T-helper 9 cell (primary cell): ENCODE results near the gene CYP27A1.

Experiments
- DNase-seq: peaks from one replicate; pipeline ENCODE4 v3.0.0-alpha.2; 2020

Gene CYP27A1

GRCh38 chr2:218812096-218812815 is 30.3 kb downstream of the CYP27A1 start:
- no peak for DNase-seq

DNA sequence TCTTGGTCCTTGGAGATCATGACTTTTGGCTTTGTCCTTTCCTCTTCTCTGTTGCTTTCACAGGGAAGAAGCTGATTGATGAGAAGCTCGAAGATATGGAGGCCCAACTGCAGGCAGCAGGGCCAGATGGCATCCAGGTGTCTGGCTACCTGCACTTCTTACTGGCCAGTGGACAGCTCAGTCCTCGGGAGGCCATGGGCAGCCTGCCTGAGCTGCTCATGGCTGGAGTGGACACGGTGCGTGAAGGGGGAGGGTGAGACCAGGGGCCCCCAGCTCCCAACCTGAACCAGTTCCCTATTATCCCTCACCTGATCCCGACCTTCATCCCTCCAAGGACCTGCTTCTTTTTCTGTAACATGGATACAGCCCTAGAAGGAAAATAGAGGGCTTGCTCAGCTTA is 30.9 kb downstream of the CYP27A1 start:
- no peak for DNase-seq

GRCh38 chr2:218813771-218814460 is 32.0 kb downstream of the CYP27A1 start:
- no peak for DNase-seq

DNA sequence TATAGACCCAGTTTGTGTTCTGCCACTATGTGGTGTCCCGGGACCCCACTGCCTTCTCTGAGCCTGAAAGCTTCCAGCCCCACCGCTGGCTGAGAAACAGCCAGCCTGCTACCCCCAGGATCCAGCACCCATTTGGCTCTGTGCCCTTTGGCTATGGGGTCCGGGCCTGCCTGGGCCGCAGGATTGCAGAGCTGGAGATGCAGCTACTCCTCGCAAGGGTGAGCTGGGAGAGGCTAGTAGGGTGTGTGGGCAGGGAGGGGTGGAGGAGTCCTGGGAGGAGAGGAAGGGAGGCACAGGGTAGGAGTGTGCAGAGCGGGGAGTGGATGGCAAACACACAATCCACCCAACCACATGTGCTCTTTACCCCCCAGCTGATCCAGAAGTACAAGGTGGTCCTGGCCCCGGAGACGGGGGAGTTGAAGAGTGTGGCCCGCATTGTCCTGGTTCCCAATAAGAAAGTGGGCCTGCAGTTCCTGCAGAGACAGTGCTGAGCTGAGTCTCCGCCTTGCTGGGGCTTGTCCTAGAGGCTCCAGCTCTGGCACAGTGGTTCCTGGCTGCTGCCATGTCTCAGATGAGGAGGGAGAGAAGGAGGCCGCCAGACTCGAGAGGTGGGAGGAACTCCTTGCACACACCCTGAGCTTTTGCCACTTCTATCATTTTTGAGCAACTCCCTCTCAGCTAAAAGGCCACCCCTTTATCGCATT is 32.7 kb downstream of the CYP27A1 start:
- DNase-seq, result no peak

DNA sequence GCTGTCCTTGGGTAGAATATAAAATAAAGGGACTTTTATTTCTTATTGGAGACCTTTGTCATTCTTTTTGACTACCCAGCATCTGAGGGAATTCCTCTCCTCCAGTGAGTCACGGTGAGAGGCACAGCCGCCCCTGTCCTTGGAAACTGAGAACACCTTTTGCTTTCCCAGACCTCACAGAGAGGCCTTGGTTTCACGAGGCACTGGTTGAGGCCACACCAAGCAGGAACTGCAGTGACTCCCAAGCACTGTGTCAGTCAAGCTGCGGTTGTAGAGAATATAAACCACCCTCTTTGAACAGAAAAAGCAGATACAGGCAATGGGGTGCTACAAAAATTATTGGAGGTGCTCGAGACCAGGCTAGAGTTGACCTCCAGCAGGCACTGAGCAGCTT is 33.3 kb downstream of the CYP27A1 start:
- no peak for DNase-seq

GRCh38 chr2:218815649-218816048 is 33.7 kb downstream of the CYP27A1 start:
- no peak for DNase-seq

DNA sequence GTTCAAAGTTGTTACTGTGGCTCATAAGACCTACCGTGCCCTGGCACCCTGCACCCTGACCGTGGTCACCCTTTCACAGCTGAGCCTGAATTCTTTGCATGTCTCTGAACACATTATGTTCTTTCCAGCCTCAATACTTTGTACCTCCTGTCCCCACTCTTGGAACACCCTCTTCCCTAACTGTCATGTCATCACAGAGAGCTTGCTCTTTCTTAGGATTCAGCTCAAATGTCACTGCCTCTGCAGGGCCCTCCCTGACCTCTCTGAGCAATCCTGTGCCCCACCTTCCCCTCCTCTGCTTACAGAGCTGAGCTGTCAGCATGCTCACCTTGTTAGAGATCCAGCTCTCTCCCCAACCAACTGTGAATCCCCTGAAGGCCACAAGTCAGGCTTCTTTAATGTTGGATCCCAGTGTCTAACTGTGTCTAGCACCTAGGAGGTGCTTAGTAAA is 34.6 kb downstream of the CYP27A1 start:
- no peak for DNase-seq

- no peak for DNase-seq
These were observed 37.1 kb downstream of the CYP27A1 start for GRCh38 chr2:218819093-218819492.

DNA sequence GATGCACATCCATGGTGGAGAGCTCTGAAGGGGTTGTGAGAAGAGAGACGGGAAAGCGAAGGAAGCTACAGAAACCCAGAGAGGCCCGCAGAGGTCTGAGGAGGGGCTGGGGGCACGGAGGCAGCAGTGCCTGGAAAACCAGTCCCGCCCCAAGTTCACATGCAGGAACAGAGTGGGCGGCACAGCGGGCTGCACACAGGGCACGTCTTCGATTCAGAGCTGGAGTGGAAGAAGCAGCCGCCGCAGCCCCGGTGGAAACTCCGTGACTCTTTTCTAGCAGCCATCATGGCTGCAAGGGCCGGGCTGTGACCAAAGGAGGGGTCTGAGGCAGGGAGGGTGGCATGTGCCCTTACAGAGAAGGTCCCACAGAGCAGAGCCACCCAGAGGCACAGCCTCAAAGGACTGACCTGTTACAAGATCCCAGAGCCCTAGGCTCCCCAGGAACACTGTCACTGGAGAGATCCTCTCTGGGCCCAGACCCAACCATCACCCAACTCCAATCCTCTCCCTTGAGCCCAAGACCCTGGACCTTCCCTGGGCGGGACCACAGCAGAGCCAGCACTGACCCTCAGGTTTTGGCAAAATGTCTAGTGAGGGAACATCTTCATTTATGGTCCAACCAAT is 38.9 kb downstream of the CYP27A1 start:
- DNase-seq, result no peak

DNA sequence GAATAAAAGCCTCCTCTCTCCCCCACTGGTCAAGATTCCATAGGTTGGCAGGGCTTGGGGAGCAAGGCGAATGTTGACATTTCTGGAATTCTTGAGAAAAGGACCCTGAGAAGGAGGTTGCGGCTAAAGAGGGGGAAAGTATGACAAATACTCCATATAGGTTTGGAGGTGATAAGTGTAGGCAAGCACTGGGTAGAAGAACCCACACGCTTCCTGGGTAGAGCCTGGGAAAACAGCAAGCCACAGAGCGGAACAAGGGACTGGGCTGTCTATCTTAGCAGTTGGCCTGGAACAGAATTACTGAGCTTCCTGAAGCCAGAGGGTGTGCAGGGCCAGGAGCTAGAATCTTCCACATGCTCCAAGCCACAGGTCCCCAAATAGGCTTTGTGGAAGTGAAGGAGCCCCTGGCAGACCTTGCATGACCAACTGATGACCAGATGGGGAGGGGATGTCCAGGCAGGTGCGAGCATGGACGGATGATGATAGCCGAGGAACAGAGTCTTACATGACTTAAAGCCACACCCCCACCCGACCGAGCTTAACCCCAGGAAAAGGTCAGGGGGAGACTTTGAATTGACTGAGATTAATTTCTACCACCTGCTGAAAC is 39.8 kb downstream of the CYP27A1 start:
- no peak for DNase-seq

DNA sequence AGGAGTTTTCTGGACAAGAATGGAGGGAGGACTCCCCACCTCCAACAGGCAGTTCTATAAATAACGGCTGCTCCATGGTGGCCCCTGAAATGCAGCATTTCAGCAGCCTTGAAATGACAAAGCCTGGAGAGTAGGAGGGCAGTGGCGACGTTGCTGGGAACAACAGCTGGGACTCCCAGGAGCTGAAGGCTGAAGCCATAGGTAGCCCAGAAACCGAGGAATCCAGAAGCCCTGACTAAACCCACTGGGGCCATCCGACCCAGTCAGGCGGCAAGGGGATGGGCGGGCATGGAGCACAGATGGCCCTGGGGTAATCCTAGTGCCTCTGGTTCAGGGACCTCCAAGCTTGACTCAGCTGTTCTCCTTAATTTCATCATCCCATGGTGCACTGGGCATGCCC is 40.7 kb downstream of the CYP27A1 start:
- DNase-seq, result no peak

- no peak for DNase-seq
These were observed 41.4 kb downstream of the CYP27A1 start for GRCh38 chr2:218823196-218823855.

GRCh38 chr2:218824004-218824403 is 42.1 kb downstream of the CYP27A1 start:
- DNase-seq, result no peak

GRCh38 chr2:218826791-218827190 is 44.8 kb downstream of the CYP27A1 start:
- DNase-seq, result no peak

GRCh38 chr2:218827701-218828476 is 45.9 kb downstream of the CYP27A1 start:
- no peak for DNase-seq

DNA sequence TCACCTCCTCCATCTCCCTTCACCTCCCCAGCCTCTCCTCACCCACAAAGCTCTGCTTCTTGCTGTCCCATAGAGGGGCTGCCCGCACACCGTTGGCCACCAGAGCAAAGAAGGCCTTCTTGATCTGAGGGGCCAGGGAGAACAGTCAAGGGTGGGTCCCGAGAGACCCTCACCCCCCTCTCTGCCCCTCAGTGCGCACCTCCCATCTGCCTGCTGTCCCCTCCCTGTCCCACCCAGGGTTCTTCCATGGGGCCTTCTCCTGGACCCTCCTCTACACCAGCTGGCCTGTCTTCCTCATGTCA is 46.5 kb downstream of the CYP27A1 start:
- no peak for DNase-seq

DNA sequence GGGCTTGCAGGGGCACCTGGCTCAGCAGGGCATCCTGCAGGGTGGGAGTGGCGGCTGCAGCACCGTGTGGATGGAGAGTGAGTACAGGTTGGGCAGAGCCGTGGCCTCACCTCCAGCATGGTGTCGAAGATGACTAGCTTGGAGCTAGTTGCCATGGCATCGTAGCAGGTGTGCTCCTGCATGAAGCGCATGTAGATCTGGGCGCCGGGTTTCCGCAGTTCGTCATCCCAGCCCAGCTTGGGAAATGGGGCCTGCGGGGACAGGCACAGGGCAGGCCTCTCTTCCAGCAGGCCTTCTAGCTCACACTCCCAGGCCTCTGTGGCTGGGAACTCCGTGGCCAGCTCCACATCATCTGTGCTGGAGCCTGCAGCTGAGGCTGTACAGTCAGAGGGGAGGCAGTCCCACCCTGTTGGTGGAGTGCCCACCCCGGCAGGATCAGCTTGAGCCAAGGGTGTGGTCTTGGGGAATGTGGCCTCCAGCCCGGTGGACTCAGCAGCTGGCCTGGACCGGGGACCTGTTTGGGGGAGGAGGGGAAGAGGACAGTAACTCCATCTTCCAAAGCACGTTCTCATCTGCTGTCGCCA is 48.0 kb downstream of the CYP27A1 start:
- no peak for DNase-seq

- DNase-seq, result no peak
These were observed 48.8 kb downstream of the CYP27A1 start for GRCh38 chr2:218830526-218831306.

DNA sequence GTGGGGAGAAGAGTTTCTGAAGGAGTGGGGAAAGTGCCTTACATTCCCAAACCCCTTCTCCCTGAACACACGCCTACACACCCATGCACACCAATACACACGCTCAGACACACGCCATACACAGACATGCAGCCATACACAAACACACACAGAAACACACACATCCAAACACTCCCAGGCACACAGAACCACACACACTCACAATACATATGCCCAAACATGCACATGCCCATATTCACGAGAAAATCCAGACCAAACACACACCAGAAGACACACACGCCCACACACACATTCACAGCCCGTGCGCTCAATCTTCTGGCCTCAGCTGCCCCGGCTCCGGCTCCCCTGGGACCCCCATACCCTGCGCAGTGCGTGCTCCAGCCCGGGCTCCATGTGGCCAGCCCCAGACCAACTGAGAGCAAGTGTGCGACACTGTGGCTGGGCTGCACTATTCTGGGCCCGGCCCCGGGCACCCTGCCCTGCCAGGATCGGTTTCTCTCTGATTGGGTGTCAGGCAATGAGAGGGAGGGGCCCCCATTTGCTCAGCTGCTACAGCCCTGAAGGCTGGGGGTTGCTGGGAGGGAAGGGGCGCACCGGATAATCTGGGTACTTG is 49.5 kb downstream of the CYP27A1 start, which contains the start of gene PRKAG3:
Gene PRKAG3, minus strand, starts transcription at position 426 of the 613 bp plus-strand sequence.
- DNase-seq, result no peak

DNA sequence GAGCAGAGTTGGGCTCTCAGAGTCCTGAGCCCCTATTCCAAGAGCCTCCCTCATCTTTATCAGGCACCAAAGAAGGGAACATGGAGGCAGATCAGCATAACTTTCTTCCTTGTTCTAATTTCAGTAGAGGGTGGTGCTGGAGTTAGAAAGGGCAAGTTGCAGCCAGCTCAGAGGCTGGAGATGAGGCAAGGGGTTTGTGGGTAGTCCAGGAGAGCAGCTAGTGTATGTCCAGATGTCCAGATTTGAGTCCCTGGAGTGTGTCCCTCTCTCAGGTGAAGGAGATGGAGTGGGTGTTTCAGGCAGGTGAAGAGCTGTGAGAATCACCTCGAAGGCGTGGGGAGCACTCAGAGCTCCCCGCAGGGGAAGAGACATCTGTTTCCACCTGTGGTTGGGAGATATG is 50.1 kb downstream of the CYP27A1 start:
- no peak for DNase-seq
